Measurements from ENCODE around the gene SYT15B.
"Not testable (repeated sequence)": the region's sequence is repeated elsewhere in the genome, so short reads cannot be mapped to it uniquely, and the experiment has no call there.

SYT15B gene

DNA sequence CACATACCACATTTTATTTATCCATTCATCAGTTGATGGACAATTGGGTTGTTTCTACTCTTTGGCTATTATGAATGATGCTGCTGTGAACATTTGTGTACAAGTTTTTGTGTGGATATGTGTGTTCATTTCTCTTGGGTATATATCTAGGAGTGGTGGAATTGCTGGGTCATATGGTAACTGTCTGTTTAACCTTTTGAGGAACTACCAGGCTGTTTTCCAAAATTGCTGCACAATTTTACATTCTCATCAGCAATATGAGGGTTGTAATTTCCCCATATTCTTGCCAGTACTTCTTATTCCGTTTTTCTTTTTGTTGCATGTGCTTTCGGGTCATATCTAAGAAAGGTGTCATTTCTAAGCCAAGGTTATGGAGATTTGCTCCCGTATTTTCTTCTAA is 38.3 kb downstream of the SYT15B start:
- DNase-seq = not testable (repeated sequence)

DNA sequence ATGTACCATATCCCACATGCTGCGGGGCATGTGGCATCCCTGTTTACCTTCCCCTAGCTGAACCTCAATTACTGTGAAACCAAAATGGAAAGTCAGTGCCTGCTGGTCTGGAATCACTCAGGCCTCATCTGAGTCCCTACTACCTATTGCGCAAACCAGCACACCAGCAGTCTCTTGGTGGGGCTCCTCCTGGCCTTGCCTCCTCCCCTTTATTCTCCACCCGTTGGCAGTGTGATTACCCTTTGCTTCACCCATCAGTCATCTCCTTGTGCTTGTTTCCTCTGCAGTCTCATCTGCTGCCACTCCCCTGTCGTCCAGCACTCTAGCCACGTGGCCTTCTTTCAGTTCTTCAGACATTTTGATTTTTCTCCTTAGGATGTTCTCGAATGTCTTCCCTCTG is 39.3 kb downstream of the SYT15B start:
- DNase-seq = not testable (repeated sequence)

DNA sequence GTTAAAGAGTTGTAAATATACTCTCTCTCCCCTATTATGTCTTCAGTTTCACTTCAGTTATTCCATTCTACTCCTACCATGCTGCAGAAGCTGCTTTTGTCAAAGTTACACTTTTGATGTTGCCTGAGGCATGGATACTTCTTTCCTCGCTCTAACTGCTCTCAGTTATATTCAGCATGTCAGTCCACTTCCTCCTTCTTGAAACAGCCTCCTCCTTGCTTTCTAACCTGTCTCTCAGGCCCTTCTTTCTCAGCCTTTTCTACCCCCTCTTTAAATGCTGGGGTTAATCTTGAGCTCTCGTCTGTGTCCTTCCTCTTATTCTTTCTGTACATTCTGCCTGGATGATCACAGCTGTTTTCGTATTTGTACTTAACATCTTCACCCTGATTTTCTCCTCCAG is 40.0 kb downstream of the SYT15B start:
- DNase-seq = not testable (repeated sequence)

DNA sequence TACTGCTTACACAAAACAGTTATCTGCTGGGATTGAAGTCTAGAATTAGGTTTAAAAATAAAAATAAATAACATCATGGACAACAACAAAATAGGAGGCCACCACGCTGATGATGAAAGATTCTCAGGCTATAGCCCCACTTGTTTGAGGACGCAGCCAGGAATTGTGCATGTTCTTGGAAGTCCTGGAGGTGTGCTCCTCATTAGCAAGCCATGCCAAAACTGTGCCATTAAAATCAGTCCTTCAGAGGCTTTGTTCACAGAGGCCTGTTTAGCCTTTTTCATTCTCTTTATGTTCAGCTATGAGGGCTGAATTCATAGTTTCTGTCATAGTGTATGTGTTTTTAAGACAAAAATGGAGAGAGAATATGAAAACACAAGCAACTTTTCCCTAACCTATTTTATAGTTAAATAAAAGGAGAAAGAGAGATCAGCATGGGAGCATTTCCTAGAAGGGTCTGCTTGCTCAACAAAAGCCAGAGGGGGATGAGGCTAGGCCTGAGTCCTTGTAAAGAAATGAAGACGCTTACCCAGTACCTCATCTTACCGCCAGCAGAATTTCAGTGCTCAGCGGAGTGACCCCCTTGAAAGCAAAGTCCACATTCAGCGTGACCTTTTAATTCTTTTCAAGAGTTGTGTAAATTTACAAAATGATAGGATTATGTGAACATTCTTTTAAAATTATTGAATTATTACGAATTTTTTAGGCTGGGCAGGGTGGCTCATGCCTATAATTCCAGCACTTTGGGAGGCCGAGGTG is 46.2 kb downstream of the SYT15B start:
- not testable (repeated sequence) for DNase-seq

All from SIG-M5 (cell line).